K562 (cell line): ENCODE measurements around the gene N4BP3. TPM values are rescaled to one million over a fixed set of nuclear protein-coding genes. Genes with fewer than 3 reads are reported as not detected.

Experiments used
- BRF1 ChIP-seq: IDR thresholded peaks from 3 replicates; pipeline ENCODE4 v1.6.1; 2011; ENCODE audit warnings: borderline replicate concordance, mild to moderate bottlenecking; ENCODE audit not compliant: insufficient read length; ENCODE audit errors: extremely low read depth
- CHD1 ChIP-seq: fragments of 200-600 bp; sonication (generic); IDR thresholded peaks from one replicate; pipeline ENCODE4 v1.6.1; 2012; ENCODE audit warnings: mild to moderate bottlenecking, moderate library complexity, low read length, inconsistent platforms
- ETV5 ChIP-seq: sonication (generic); formaldehyde crosslinking; IDR thresholded peaks from 2 replicates; pipeline ENCODE4 v1.4.0; 2020; ENCODE audit warnings: low read depth, mild to moderate bottlenecking, missing genetic modification reagents
- HDAC2 ChIP-seq: fragments of 450-650 bp; IDR thresholded peaks from 2 replicates; pipeline ENCODE4 v1.6.1; 2016; ENCODE audit warnings: mild to moderate bottlenecking
- HNRNPH1 ChIP-seq: fragments of 200-400 bp; formaldehyde crosslinking; optimal IDR thresholded peaks from 2 replicates; pipeline ENCODE3; 2017; ENCODE audit warnings: low read depth, mild to moderate bottlenecking, low read length, moderate library complexity
- KDM4B ChIP-seq, 2 experiments: fragments of 450-650 bp in 1 of 2; sonication (generic) in 1 of 2; IDR thresholded peaks; 2 replicates each; pipeline ENCODE4 v1.6.1; 2016 to 2017; ENCODE audit warnings: borderline replicate concordance in 2 of 2, antibody characterized with exemption in 1 of 2, low read depth in 1 of 2, mild to moderate bottlenecking in 1 of 2
- RCOR1 ChIP-seq, 2 experiments: IDR thresholded peaks; 2 replicates each; pipeline ENCODE4 v1.6.1; 2012; ENCODE audit warnings: low read depth in 2 of 2, low read length in 2 of 2, borderline replicate concordance in 1 of 2, improper control_type of control experiment in 1 of 2
- SMARCC2 ChIP-seq: fragments of 450-650 bp; IDR thresholded peaks from 2 replicates; pipeline ENCODE4 v1.6.1; 2017; ENCODE audit warnings: antibody characterized with exemption, moderate library complexity, mild to moderate bottlenecking, low read depth
- ZNF444 ChIP-seq: fragments of 250-450 bp; sonication (Bioruptor Pico); IDR thresholded peaks from 2 replicates; pipeline ENCODE4 v1.4.0; 2020; ENCODE audit warnings: mild to moderate bottlenecking, moderate library complexity
- ZSCAN32 ChIP-seq: fragments of 450-650 bp; formaldehyde crosslinking; IDR thresholded peaks from 2 replicates; pipeline ENCODE4 v1.4.0; 2020; ENCODE audit warnings: mild to moderate bottlenecking, moderate library complexity
- polyA plus RNA-seq, 8 experiments: library from polyadenylated mRNA; depleted of rRNA in 4 of 8; stranded (reverse) in 5 of 8; unstranded in 3 of 8; fragments of >200 nt; fragmentation: Nextera tagmentation in 2 of 8; fragmentation: Illumina TruSeq in 1 of 8; extraction: Ambion mirVana in 2 of 8; extraction: Trizol in 1 of 8; gene quantifications; 2 replicates each; pipeline versions ENCODE4 v1.2.1 to v1.2.3, GENCODE V29; 2011 to 2014; ENCODE audit warnings: inconsistent platforms in 1 of 8, missing spikeins in 1 of 8
- total RNA-seq, 7 experiments: library from RNA; depleted of rRNA in 6 of 7; stranded (reverse); fragments of >200 nt in 6 of 7; fragmentation: Illumina TruSeq in 2 of 7; extraction: Trizol in 2 of 7; gene quantifications; 2 replicates each; pipeline versions ENCODE4 v1.2.1 to v1.2.3, GENCODE V29; 2011 to 2021; ENCODE audit warnings: low replicate concordance in 1 of 7
- TF ChIP-seq, protein P1 (sequence below): IDR thresholded peaks from 2 replicates; pipeline ENCODE4 v1.6.1; 2014; ENCODE audit warnings: antibody characterized with exemption
- TF ChIP-seq, protein P2 (sequence below), 2 experiments: fragments of 450-650 bp; formaldehyde crosslinking in 1 of 2; IDR thresholded peaks; 2 replicates each; pipeline versions ENCODE4 v1.4.0 to v1.6.1; 2014 to 2020; ENCODE audit warnings: mild to moderate bottlenecking in 2 of 2, borderline replicate concordance in 1 of 2, low read depth in 1 of 2
- TF ChIP-seq, protein P3 (sequence below), 2 experiments: fragments of 450-650 bp; IDR thresholded peaks; 2 replicates each; pipeline ENCODE4 v1.6.1; 2016
- TF ChIP-seq, protein P4 (sequence below): fragments of 450-650 bp; IDR thresholded peaks from 2 replicates; pipeline ENCODE4 v1.6.1; 2017; ENCODE audit warnings: mild to moderate bottlenecking, moderate library complexity

N4BP3 gene
- total and polyA plus RNA-seq, 9 of the 15 experiments (the other 6 are each of a cell fraction or from before 2014, with no cell fraction given) = 0.06 to 7.0 (median 2.4) TPM

DNA sequence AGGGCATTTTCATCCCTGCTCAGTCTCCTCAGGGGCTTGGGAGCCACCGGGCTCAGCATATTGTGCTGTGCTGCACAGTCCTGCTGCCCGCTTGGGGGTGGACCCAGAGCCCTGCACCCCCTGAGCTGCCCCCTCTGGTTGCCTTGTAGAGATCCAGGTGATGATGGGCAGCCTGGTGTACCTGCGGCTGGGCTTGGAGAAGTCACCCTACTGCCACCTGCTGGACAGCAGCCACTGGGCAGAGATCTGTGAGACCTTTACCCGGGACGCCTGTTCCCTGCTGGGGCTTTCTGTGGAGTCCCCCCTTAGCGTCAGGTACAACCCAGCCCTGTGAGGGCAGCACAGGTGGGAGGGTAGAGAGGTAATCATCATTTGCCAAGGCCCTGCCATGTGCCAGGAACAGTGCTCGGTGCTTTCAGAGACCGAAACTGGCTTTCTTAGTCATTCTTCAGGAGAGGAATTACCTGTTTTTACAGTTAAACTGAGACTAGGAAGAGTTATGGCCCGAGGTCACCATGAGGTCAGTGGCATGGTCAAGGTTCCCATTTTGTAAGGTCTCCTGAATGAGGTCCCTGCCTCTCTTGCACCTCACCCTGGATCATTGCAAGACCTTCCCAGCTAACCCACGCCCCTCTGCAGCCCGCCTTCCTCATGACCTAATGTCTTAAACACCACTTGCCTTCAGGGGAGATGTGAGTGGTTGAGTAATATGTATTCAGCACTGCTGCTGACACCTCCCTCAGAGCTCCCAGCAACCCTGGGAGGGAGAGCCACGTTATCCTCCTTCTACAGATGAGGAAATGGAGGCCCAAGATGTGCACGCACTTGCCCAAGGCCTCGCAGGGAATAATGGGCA lies 32.9 kb downstream of the N4BP3 start (continued):
- TF ChIP-seq, protein P1, sequence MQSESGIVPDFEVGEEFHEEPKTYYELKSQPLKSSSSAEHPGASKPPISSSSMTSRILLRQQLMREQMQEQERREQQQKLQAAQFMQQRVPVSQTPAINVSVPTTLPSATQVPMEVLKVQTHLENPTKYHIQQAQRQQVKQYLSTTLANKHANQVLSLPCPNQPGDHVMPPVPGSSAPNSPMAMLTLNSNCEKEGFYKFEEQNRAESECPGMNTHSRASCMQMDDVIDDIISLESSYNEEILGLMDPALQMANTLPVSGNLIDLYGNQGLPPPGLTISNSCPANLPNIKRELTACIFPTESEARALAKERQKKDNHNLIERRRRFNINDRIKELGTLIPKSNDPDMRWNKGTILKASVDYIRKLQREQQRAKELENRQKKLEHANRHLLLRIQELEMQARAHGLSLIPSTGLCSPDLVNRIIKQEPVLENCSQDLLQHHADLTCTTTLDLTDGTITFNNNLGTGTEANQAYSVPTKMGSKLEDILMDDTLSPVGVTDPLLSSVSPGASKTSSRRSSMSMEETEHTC = no peak
- no peak for TF ChIP-seq ETV5 (CRISPR knock-in tag)
- no peak for TF ChIP-seq ZSCAN32
- TF ChIP-seq, protein P2, sequence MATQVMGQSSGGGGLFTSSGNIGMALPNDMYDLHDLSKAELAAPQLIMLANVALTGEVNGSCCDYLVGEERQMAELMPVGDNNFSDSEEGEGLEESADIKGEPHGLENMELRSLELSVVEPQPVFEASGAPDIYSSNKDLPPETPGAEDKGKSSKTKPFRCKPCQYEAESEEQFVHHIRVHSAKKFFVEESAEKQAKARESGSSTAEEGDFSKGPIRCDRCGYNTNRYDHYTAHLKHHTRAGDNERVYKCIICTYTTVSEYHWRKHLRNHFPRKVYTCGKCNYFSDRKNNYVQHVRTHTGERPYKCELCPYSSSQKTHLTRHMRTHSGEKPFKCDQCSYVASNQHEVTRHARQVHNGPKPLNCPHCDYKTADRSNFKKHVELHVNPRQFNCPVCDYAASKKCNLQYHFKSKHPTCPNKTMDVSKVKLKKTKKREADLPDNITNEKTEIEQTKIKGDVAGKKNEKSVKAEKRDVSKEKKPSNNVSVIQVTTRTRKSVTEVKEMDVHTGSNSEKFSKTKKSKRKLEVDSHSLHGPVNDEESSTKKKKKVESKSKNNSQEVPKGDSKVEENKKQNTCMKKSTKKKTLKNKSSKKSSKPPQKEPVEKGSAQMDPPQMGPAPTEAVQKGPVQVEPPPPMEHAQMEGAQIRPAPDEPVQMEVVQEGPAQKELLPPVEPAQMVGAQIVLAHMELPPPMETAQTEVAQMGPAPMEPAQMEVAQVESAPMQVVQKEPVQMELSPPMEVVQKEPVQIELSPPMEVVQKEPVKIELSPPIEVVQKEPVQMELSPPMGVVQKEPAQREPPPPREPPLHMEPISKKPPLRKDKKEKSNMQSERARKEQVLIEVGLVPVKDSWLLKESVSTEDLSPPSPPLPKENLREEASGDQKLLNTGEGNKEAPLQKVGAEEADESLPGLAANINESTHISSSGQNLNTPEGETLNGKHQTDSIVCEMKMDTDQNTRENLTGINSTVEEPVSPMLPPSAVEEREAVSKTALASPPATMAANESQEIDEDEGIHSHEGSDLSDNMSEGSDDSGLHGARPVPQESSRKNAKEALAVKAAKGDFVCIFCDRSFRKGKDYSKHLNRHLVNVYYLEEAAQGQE (IDR thresholded peaks at IDR 0.05; ENCODE audit: borderline replicate concordance) = peak; percentile 82
- TF ChIP-seq, protein P2 (CRISPR knock-in tag; IDR thresholded peaks at IDR 0.05; ENCODE audit: low read depth) = 0 out of 2 replicates have a peak, but pooled peaks have one; percentile 54
- TF ChIP-seq CHD1 = no peak
- no peak for TF ChIP-seq HNRNPH1
- TF ChIP-seq, protein P3, sequence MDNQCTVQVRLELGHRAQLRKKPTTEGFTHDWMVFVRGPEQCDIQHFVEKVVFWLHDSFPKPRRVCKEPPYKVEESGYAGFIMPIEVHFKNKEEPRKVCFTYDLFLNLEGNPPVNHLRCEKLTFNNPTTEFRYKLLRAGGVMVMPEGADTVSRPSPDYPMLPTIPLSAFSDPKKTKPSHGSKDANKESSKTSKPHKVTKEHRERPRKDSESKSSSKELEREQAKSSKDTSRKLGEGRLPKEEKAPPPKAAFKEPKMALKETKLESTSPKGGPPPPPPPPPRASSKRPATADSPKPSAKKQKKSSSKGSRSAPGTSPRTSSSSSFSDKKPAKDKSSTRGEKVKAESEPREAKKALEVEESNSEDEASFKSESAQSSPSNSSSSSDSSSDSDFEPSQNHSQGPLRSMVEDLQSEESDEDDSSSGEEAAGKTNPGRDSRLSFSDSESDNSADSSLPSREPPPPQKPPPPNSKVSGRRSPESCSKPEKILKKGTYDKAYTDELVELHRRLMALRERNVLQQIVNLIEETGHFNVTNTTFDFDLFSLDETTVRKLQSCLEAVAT (IDR thresholded peaks at IDR 0.05) = no peak
- no peak for TF ChIP-seq ZNF444 (CRISPR knock-in tag)
- TF ChIP-seq KDM4B (IDR thresholded peaks at IDR 0.05; ENCODE audit: borderline replicate concordance in 2 of 2, low read depth in 1 of 2) = no peak
- no peak for TF ChIP-seq SMARCC2
- TF ChIP-seq RCOR1 (IDR thresholded peaks at IDR 0.05; ENCODE audit: borderline replicate concordance in 1 of 2, low read depth in 2 of 2, low read length in 2 of 2) = no peak
- TF ChIP-seq, protein P4, sequence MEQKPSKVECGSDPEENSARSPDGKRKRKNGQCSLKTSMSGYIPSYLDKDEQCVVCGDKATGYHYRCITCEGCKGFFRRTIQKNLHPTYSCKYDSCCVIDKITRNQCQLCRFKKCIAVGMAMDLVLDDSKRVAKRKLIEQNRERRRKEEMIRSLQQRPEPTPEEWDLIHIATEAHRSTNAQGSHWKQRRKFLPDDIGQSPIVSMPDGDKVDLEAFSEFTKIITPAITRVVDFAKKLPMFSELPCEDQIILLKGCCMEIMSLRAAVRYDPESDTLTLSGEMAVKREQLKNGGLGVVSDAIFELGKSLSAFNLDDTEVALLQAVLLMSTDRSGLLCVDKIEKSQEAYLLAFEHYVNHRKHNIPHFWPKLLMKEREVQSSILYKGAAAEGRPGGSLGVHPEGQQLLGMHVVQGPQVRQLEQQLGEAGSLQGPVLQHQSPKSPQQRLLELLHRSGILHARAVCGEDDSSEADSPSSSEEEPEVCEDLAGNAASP = no peak
- no peak for TF ChIP-seq HDAC2
- no peak for TF ChIP-seq BRF1
